Testis (tissue), 3 donors: ENCODE measurements around the gene FKBP7. TPM values are rescaled to one million over a fixed set of nuclear protein-coding genes. Genes with fewer than 3 reads are reported as not detected.

Experiments
- DNase-seq: peaks from one replicate; pipeline ENCODE4 v3.0.0-alpha.2; 2019
- H3K27ac ChIP-seq, 2 donors: fragments of 200-600 bp; sonication (generic); one replicate each; pipeline ENCODE4 v1.5.1; 2019
- H3K27me3 ChIP-seq: fragments of 200-600 bp; sonication (generic); one replicate; pipeline ENCODE4 v1.5.1; 2019
- H3K36me3 ChIP-seq: fragments of 200-600 bp; sonication (generic); one replicate; pipeline ENCODE4 v1.5.1; 2017; ENCODE audit warnings: low read depth; ENCODE audit errors: missing control alignments
- H3K4me1 ChIP-seq: fragments of 200-600 bp; sonication (generic); one replicate; pipeline ENCODE4 v1.5.1; 2019
- H3K4me3 ChIP-seq, 2 donors: fragments of 200-600 bp; sonication (generic); one replicate each; pipeline ENCODE4 v1.5.1; 2017 to 2019
- H3K9me3 ChIP-seq: fragments of 200-600 bp; sonication (generic); one replicate; pipeline ENCODE4 v1.5.1; 2017
- CTCF ChIP-seq, 3 experiments: fragments of 450-650 bp in 2 of 3; fragments of 200-600 bp in 1 of 3; sonication (generic) in 1 of 3; IDR thresholded peaks; one replicate each; pipeline ENCODE4 v1.5.1; 2016 to 2019; ENCODE audit warnings: antibody characterized with exemption in 3 of 3, mild to moderate bottlenecking in 2 of 3, moderate library complexity in 1 of 3
- POLR2A ChIP-seq: fragments of 450-650 bp; IDR thresholded peaks from one replicate; pipeline ENCODE4 v1.6.1; 2017; ENCODE audit warnings: antibody characterized with exemption, mild to moderate bottlenecking, moderate library complexity
- WGBS, 2 donors: methylation state at CpG; one replicate each; pipeline ENCODE4 v1.1.5; 2018; 5-methylcytosine and 5-hydroxymethylcytosine counted together
- intact Hi-C: fragments of 100-400 bp; cut with DNase I; formaldehyde crosslinking; loops from one replicate; pipeline ENCODE4 v1.15.1; 2023; ENCODE audit warnings: low total_unique reads
- polyA plus RNA-seq: library from polyadenylated mRNA; stranded (reverse); fragments of 350-450 nt; fragmentation: Illumina TruSeq; extraction: RNeasy Lipid Tissue Mini Kit (QIAGEN cat#74804); gene quantifications from one replicate; pipeline ENCODE4 v1.2.3, GENCODE V29; 2014; ENCODE audit warnings: low read depth, low replicate concordance; ENCODE audit not compliant: insufficient read depth
- total RNA-seq, 2 donors: library from RNA; depleted of rRNA; stranded (reverse); fragments of >200 nt; gene quantifications; one replicate each; pipeline ENCODE4 v1.2.3, GENCODE V29; 2016

FKBP7 gene
- total and polyA plus RNA-seq, 3 donors from 2014 or later = 10.1 to 27.4 (median 25.6) TPM

- Histone ChIP-seq H3K27me3 (no peaks in the 10 kb centered on the region), H3K4me1 (no peaks in the 10 kb centered on the region), H3K9me3 (no peaks in the 10 kb centered on the region), H3K4me3 (no peak overlapping the region), H3K27ac (no peak overlapping the region), H3K36me3 (no peaks in the 10 kb centered on the region)
- 86 to 92% methylated on average over 2 of the region's 2 CpGs for WGBS, 2 donors
- TF ChIP-seq POLR2A (no peak), CTCF (IDR thresholded peaks at IDR 0.05) (no peak)
- no peak for DNase-seq
- intact Hi-C loops = no loop called here
Measured at GRCh38 chr2:178441426-178441825, 37.0 kb downstream of the FKBP7 start.

GRCh38 chr2:178436662-178437061, 41.7 kb downstream of the FKBP7 start:
- Histone ChIP-seq H3K36me3 (no peaks in the 10 kb centered on the region), H3K4me3 (no peak overlapping the region)

GRCh38 chr2:178429336-178429735, 49.1 kb downstream of the FKBP7 start:
- Histone ChIP-seq H3K9me3 (no peaks in the 10 kb centered on the region), H3K27ac (no peak overlapping the region), H3K36me3 (no peaks in the 10 kb centered on the region), H3K4me1 (no peaks in the 10 kb centered on the region), H3K4me3 (no peak overlapping the region), H3K27me3 (no peaks in the 10 kb centered on the region)
- TF ChIP-seq CTCF (IDR thresholded peaks at IDR 0.05) = no peak
- no peak for TF ChIP-seq POLR2A
- intact Hi-C loops = no loop called here
- no peak for DNase-seq

More at GRCh38 chr2:178436662-178437061, 41.7 kb downstream of the FKBP7 start:
- no peaks in the 10 kb centered on the region for H3K27me3 ChIP-seq
- intact Hi-C loops = no loop called here
- H3K9me3 ChIP-seq = no peaks in the 10 kb centered on the region
- H3K27ac ChIP-seq = no peak overlapping the region
- no peak for DNase-seq
- 91 to 96% methylated on average over 2 of the region's 2 CpGs for WGBS, 2 donors
- H3K4me1 ChIP-seq = no peaks in the 10 kb centered on the region
- TF ChIP-seq CTCF (IDR thresholded peaks at IDR 0.05) (no peak), POLR2A (no peak)

- Histone ChIP-seq H3K27ac (no peak overlapping the region), H3K27me3 (no peaks in the 10 kb centered on the region), H3K4me3 (no peak overlapping the region), H3K9me3 (no peaks in the 10 kb centered on the region), H3K4me1 (no peaks in the 10 kb centered on the region), H3K36me3 (no peaks in the 10 kb centered on the region)
- no peak for DNase-seq
- TF ChIP-seq POLR2A = no peak
- no peak for TF ChIP-seq CTCF (IDR thresholded peaks at IDR 0.05)
- WGBS, 2 donors = 39 to 50% methylated on average over 1 of the region's 1 CpG
- intact Hi-C loops = no loop called here
Measured at GRCh38 chr2:178428396-178428806, 50.0 kb downstream of the FKBP7 start.

- intact Hi-C loops = no loop called here
- TF ChIP-seq POLR2A = no peak
- no peak for TF ChIP-seq CTCF (IDR thresholded peaks at IDR 0.05)
- H3K4me3 ChIP-seq = no peak overlapping the region
- no peaks in the 10 kb centered on the region for H3K9me3 ChIP-seq
- H3K27ac ChIP-seq = no peak overlapping the region
- no peaks in the 10 kb centered on the region for H3K36me3 ChIP-seq
- H3K4me1 ChIP-seq = no peaks in the 10 kb centered on the region
- 87 to 92% methylated on average over 2 of the region's 2 CpGs for whole genome bisulfite sequencing, 2 donors
- no peaks in the 10 kb centered on the region for H3K27me3 ChIP-seq
- no peak for DNase-seq
Measured at GRCh38 chr2:178427458-178427857, 50.9 kb downstream of the FKBP7 start.
